Omental fat pad (tissue), 4 donors: ENCODE results near the gene ARHGAP8. TPM values are rescaled to one million over a fixed set of nuclear protein-coding genes. Genes with fewer than 3 reads are reported as not detected.

ENCODE experiments used
- ATAC-seq: fragments of 150-250 bp; one replicate; pipeline ENCODE4 v1.9.1; 2016; ENCODE audit warnings: mild to moderate bottlenecking, moderate library complexity; ENCODE audit not compliant: low FRiP score
- DNase-seq: peaks from one replicate; pipeline ENCODE4 v3.0.0-alpha.2; 2019; ENCODE audit warnings: low spot score
- CTCF ChIP-seq, 3 donors: fragments of 450-650 bp; IDR thresholded peaks; one replicate each; pipeline ENCODE4 v1.5.1; 2016 to 2017; ENCODE audit warnings: antibody characterized with exemption in 3 of 3, mild to moderate bottlenecking in 3 of 3, moderate library complexity in 2 of 3
- total RNA-seq, 4 donors: library from RNA; depleted of rRNA; stranded (reverse); fragments of >200 nt; gene quantifications; one replicate each; pipeline ENCODE4 v1.1.0, GENCODE V29; 2016

ARHGAP8 gene
- 1 to 10 TPM in 2 of 4 donors, under 1 TPM in 1, not detected in 1; 0.46 to 2.2 (median 1.9) TPM for total RNA-seq

- TF ChIP-seq CTCF (IDR thresholded peaks at IDR 0.05) = no peak
- ATAC-seq = no peak
Observed at GRCh38 chr22:44752285-44753188, at the start of gene ARHGAP8. Gene ARHGAP8 (plus strand): TSS chr22:44752575. CDS start chr22:44786528, 33,953 bp downstream.

GRCh38 chr22:44703255-44703870, 49.0 kb upstream of the ARHGAP8 start:
- no peak for TF ChIP-seq CTCF (IDR thresholded peaks at IDR 0.05)
- no peak for ATAC-seq

More at GRCh38 chr22:44752285-44753188, at the start of gene ARHGAP8:
- no peak for DNase-seq

GRCh38 chr22:44704159-44705021, 48.0 kb upstream of the ARHGAP8 start:
- TF ChIP-seq CTCF (IDR thresholded peaks at IDR 0.05) = no peak
- ATAC-seq = no peak
- no peak for DNase-seq

More at GRCh38 chr22:44703255-44703870, 49.0 kb upstream of the ARHGAP8 start:
- DNase-seq = no peak

- no peak for ATAC-seq
- TF ChIP-seq CTCF (IDR thresholded peaks at IDR 0.05) = no peak
Observed at GRCh38 chr22:44705022-44705297, 47.4 kb upstream of the ARHGAP8 start.

GRCh38 chr22:44706488-44706887, 45.9 kb upstream of the ARHGAP8 start:
- TF ChIP-seq CTCF (IDR thresholded peaks at IDR 0.05) = no peak
- no peak for ATAC-seq
- DNase-seq = no peak

More at GRCh38 chr22:44705022-44705297, 47.4 kb upstream of the ARHGAP8 start:
- DNase-seq = no peak

GRCh38 chr22:44707178-44707577, 45.2 kb upstream of the ARHGAP8 start:
- DNase-seq (no peak), ATAC-seq (no peak)
- TF ChIP-seq CTCF (IDR thresholded peaks at IDR 0.05) = no peak
